SU-DHL-6 (cell line): ENCODE data around the gene EPS8.

ENCODE experiments used
- H2AFZ ChIP-seq: fragments of 200-600 bp; sonication (generic); 2 replicates; pipeline ENCODE4 v1.6.1; 2014; ENCODE audit warnings: low read depth, mild to moderate bottlenecking, moderate library complexity, mixed read lengths, antibody characterized with exemption, low read length; ENCODE audit not compliant: severe bottlenecking
- H3F3A ChIP-seq: fragments of 200-600 bp; shearing (Covaris generic); 2 replicates; pipeline ENCODE4 v1.6.0; 2016; ENCODE audit warnings: antibody characterized with exemption, mild to moderate bottlenecking; ENCODE audit not compliant: insufficient read depth
- H3K27ac ChIP-seq: fragments of 200-600 bp; sonication (generic); 2 replicates; pipeline ENCODE4 v1.5.1; 2016; ENCODE audit warnings: low read depth, mild to moderate bottlenecking, low read length, moderate library complexity, mixed read lengths
- H3K27me3 ChIP-seq: fragments of 200-600 bp; sonication (generic), shearing (Covaris generic); 2 replicates; pipeline ENCODE4 v1.6.0; 2014; ENCODE audit warnings: mild to moderate bottlenecking, low read length
- H3K36me3 ChIP-seq: fragments of 200-600 bp; sonication (generic); 2 replicates; pipeline ENCODE4 v1.6.1; 2014; ENCODE audit warnings: mild to moderate bottlenecking, low read length, mixed read lengths
- H3K4me2 ChIP-seq: fragments of 300-600, 200-600 bp; shearing (Covaris generic), sonication (generic); 2 replicates; pipeline ENCODE4 v1.6.0; 2014; ENCODE audit warnings: low read length, low read depth, mild to moderate bottlenecking; ENCODE audit not compliant: poor library complexity, severe bottlenecking
- H3K4me3 ChIP-seq: fragments of 200-600 bp; sonication (generic); 2 replicates; pipeline ENCODE4 v1.5.1; 2014; ENCODE audit warnings: antibody characterized with exemption, low read length, mild to moderate bottlenecking, mixed read lengths; ENCODE audit not compliant: insufficient read depth, poor library complexity, severe bottlenecking
- H3K79me2 ChIP-seq: fragments of 200-600 bp; sonication (generic); 2 replicates; pipeline ENCODE4 v1.6.1; 2014; ENCODE audit warnings: mild to moderate bottlenecking, low read length, moderate library complexity; ENCODE audit not compliant: insufficient read depth
- H3K9ac ChIP-seq: fragments of 200-600 bp; sonication (generic); 2 replicates; pipeline ENCODE4 v1.7.0; 2014; ENCODE audit warnings: mild to moderate bottlenecking, low read length
- H3K9me2 ChIP-seq: fragments of 200-600 bp; sonication (generic); replicated peaks from 2 replicates; pipeline ENCODE4 v1.6.1; 2014; ENCODE audit warnings: low read length; ENCODE audit not compliant: insufficient read depth
- H3K9me3 ChIP-seq: fragments of 200-600 bp; sonication (generic); 2 replicates; pipeline ENCODE4 v1.6.1; 2014; ENCODE audit warnings: low read length, mixed read lengths; ENCODE audit not compliant: insufficient read depth
- H4K20me1 ChIP-seq: fragments of 200-600 bp; sonication (generic); 2 replicates; pipeline ENCODE4 v1.6.1; 2014; ENCODE audit warnings: low read depth, mild to moderate bottlenecking, antibody characterized with exemption, low read length, moderate library complexity, mixed read lengths
- EZH2phosphoT487 ChIP-seq: fragments of 200-600 bp; sonication (generic), shearing (Covaris generic); conservative IDR thresholded peaks from 2 replicates; pipeline ENCODE4 v1.6.1; 2018; ENCODE audit warnings: mild to moderate bottlenecking, antibody characterized with exemption, low read length, moderate library complexity, mixed read lengths
- TF ChIP-seq, protein P1 (sequence below): fragments of 200-600 bp; sonication (generic); IDR thresholded peaks from one replicate; pipeline ENCODE4 v1.5.1; 2017; ENCODE audit warnings: antibody characterized with exemption, mild to moderate bottlenecking, low read length, moderate library complexity; ENCODE audit not compliant: insufficient read depth, poor library complexity, severe bottlenecking

Gene EPS8

DNA sequence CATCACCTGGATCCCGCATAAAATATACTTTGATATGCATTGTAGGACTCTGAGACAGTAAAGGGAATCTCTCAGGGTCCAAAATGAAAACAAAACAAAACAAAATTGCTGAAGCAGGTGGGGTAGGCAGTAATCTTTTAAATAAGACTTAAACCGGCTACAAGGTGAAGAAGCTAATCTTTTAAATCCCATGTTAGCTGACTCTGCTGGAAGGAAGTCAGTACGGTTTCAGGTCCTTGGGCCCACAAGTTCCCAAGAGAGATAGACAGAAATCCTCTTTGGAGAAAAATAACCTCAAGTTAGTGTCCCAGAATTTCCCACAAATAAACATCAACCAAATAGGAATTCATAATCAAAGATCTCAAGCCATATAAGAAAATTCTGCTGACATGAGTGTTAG is 5.0 kb upstream of the EPS8 start:
- H3K36me3 ChIP-seq, result no peaks in the 10 kb centered on the region
- H3K9me3 ChIP-seq, result no peaks in the 10 kb centered on the region
- H3K4me2 ChIP-seq, result no peak overlapping the region
- no peaks in the 10 kb centered on the region for H4K20me1 ChIP-seq
- H3K9ac ChIP-seq, result no peak overlapping the region
- no peaks in the 10 kb centered on the region for H3K9me2 ChIP-seq
- H3F3A ChIP-seq, result no peaks in the 10 kb centered on the region; the same call in 1 of the 2 replicates
- TF ChIP-seq, protein P1, sequence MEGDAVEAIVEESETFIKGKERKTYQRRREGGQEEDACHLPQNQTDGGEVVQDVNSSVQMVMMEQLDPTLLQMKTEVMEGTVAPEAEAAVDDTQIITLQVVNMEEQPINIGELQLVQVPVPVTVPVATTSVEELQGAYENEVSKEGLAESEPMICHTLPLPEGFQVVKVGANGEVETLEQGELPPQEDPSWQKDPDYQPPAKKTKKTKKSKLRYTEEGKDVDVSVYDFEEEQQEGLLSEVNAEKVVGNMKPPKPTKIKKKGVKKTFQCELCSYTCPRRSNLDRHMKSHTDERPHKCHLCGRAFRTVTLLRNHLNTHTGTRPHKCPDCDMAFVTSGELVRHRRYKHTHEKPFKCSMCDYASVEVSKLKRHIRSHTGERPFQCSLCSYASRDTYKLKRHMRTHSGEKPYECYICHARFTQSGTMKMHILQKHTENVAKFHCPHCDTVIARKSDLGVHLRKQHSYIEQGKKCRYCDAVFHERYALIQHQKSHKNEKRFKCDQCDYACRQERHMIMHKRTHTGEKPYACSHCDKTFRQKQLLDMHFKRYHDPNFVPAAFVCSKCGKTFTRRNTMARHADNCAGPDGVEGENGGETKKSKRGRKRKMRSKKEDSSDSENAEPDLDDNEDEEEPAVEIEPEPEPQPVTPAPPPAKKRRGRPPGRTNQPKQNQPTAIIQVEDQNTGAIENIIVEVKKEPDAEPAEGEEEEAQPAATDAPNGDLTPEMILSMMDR, result no peak
- no peak for TF ChIP-seq EZH2phosphoT487
- H2AFZ ChIP-seq, result no peak overlapping the region
- no peaks in the 10 kb centered on the region for H3K79me2 ChIP-seq
- H3K27ac ChIP-seq, result no peak overlapping the region
- no peaks in the 10 kb centered on the region for H3K27me3 ChIP-seq
- no peak overlapping the region for H3K4me3 ChIP-seq

DNA sequence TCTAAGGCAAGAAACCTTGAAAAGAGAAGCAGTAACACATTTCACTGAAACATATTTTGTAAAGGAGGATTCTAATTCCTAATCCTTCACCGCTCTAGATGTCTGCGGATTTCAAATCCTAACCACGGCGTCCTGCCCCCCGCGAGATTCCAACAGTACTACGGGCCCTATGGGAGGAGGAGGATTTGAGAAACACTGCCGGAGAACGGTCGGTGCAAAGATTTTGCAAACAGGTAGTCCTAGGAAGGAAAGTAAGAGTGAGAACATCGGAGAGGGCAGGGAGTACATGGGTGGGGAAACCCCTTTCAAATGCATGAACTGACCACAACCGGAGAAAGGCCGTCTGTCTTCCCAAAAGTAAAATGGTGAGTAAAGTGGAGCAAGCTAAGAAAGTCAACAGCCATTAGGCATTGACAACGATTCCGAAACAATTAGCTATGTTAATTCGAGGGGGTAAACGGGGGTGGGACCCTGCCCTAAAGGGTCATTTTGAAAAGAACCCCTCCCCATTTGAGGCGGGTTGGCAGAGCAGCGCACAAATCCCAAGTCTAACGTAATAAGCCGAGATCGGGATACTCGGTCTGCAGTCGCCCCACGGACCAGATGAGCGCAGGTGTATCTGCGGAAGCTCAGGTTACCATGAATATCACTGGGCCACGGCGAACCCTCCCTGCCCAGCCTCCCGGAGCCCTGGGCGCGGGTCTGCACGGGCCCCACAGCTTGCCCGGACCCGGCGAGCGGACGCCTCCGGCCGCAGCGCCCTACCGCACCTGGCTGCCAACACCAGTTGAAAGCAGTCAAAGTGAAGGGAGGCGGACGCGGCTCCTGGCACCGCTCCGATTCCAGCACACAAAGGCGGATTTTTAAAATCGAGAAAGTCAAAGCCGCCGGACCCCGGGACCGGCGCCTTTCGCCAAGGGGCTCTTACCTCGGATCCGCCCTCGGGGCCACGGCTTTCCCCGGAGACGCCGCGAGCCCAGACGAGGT is 662 bp downstream of the EPS8 start:
- Histone ChIP-seq H3K9ac (peak overlapping the region; percentile 66), H3K9me3 (no peaks in the 10 kb centered on the region), H3K36me3 (no peaks in the 10 kb centered on the region), H4K20me1 (no peaks in the 10 kb centered on the region), H2AFZ (peak overlapping the region; percentile 57), H3K4me3 (peak overlapping the region; percentile 66), H3F3A (no peaks in the 10 kb centered on the region), H3K27ac (peak overlapping the region; percentile 38; the same call in 1 of the 2 replicates), H3K4me2 (peak overlapping the region; percentile 69), H3K9me2 (no peaks in the 10 kb centered on the region), H3K27me3 (no peaks in the 10 kb centered on the region), H3K79me2 (no peaks in the 10 kb centered on the region)
- TF ChIP-seq, protein P1, result no peak
- no peak for TF ChIP-seq EZH2phosphoT487

DNA sequence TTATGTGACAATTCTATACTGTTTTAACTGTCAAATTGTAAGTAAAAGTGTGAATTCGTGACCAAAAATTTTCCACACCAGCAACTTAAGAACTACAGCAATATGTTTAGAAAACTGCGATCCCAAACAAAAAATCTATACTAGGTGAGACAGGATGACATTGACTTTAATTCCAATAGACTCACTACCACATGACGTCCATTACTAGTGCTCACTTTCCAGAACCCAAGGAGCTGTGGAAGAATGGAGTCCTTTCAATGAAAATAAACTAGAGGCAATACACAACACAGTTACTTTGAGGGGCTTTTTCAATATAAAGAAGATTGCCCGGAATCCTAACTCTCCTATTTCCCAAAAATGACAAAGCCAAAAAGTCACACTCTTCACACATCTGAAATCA is 1.4 kb downstream of the EPS8 start:
- Histone ChIP-seq H3K36me3 (no peaks in the 10 kb centered on the region), H3K9me3 (no peaks in the 10 kb centered on the region), H3F3A (no peaks in the 10 kb centered on the region), H3K4me2 (peak overlapping the region; percentile 69), H3K4me3 (no peak overlapping the region), H3K27ac (no peak overlapping the region), H4K20me1 (no peaks in the 10 kb centered on the region), H2AFZ (no peak overlapping the region), H3K79me2 (no peaks in the 10 kb centered on the region), H3K9me2 (no peaks in the 10 kb centered on the region), H3K9ac (no peak overlapping the region; the same call in 1 of the 2 replicates), H3K27me3 (no peaks in the 10 kb centered on the region)
- TF ChIP-seq, protein P1, result no peak
- TF ChIP-seq EZH2phosphoT487, result no peak
